Measurements from ENCODE around the gene KLRK1.

The KLRK1 gene

DNA sequence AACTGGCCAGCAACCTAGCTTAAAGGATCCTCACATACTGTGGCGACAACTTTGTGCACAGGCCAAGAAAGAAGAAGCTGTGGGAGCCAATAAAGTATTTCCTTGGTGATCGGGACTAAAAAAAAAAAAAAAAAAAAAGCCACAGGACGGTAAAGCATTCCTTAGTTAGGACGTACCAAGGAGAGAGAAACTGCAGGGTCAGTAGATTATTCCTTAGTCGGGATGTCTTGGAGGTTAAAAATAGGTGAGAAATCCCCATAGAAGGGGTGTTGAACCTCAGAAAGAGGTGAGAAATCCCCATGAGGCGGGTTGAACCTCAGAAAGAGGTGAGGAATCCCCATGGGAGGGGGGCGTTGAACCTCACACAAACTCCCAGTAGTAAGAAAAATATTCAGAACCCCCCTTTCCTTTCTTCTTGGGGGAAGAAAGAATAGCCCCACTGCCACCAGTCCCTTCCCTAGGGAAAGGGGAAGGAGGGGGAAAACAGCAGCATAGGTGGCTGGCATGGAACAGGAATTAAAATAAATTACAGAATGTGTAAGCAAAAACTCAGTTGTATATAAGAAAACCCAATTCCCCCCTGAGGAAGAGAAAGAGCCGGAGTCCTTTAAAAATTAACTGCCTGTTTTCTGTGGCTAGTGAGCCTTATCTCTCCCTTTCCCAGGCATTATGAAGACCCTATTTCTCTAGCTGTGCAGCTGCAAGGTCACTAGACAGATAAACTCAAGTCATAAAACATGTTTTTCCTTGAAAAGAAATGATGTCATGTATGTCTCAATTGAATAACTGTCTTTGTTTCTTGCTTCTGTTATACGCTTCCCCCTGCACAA is 26.8 kb downstream of the KLRK1 start (continued):
- no peak for TF ChIP-seq ZNF571 (tag by site-specific recombination; IDR thresholded peaks at IDR 0.05)
- TF ChIP-seq ZNF174 (tag by site-specific recombination; IDR thresholded peaks at IDR 0.05): no peak
- TF ChIP-seq ZBTB26 (tag by site-specific recombination; optimal IDR thresholded peaks at IDR 0.05): no peak
- no peak for TF ChIP-seq ZNF138 (tag by site-specific recombination; IDR thresholded peaks at IDR 0.05; ENCODE audit: borderline replicate concordance)
- no peak for TF ChIP-seq ZNF664 (tag by site-specific recombination; IDR thresholded peaks at IDR 0.05)
- no peak for TF ChIP-seq ZNF211 (tag by site-specific recombination; IDR thresholded peaks at IDR 0.05; ENCODE audit: low read depth)
- TF ChIP-seq ZNF707 (tag by site-specific recombination; IDR thresholded peaks at IDR 0.05): no peak
- TF ChIP-seq ZNF146 (tag by site-specific recombination; IDR thresholded peaks at IDR 0.05): no peak
- no peak for TF ChIP-seq ZNF529 (tag by site-specific recombination; IDR thresholded peaks at IDR 0.05; ENCODE audit: insufficient replicate concordance)
- TF ChIP-seq GFI1B (tag by site-specific recombination; IDR thresholded peaks at IDR 0.05): no peak
- TF ChIP-seq ZNF48 (tag by site-specific recombination; IDR thresholded peaks at IDR 0.05): no peak
- peak; percentile 87 for TF ChIP-seq PRDM6 (tag by site-specific recombination; IDR thresholded peaks at IDR 0.05)
- no peak for TF ChIP-seq ZNF292 (tag by site-specific recombination; IDR thresholded peaks at IDR 0.05; ENCODE audit: borderline replicate concordance, low read depth)
- TF ChIP-seq ZNF394 (tag by site-specific recombination; IDR thresholded peaks at IDR 0.05; ENCODE audit: borderline replicate concordance): no peak
- 0 out of 2 replicates have a peak, but pooled peaks have one; percentile 30 for TF ChIP-seq HOXD13 (CRISPR knock-in tag; IDR thresholded peaks at IDR 0.05; ENCODE audit: borderline replicate concordance)
- no peak for TF ChIP-seq SALL2 (tag by site-specific recombination; IDR thresholded peaks at IDR 0.05; ENCODE audit: borderline replicate concordance)
- TF ChIP-seq ZNF19 (tag by site-specific recombination; IDR thresholded peaks at IDR 0.05; ENCODE audit: low read depth): no peak
- no peak for TF ChIP-seq SCRT2 (tag by site-specific recombination; IDR thresholded peaks at IDR 0.05)
- no peak for TF ChIP-seq ZNF132 (tag by site-specific recombination; IDR thresholded peaks at IDR 0.05; ENCODE audit: borderline replicate concordance)
- no peak for TF ChIP-seq ZNF610 (tag by site-specific recombination; IDR thresholded peaks at IDR 0.05; ENCODE audit: borderline replicate concordance)
- no peak for TF ChIP-seq YY1 (tag by site-specific recombination; IDR thresholded peaks at IDR 0.05)
- 0 out of 2 replicates have a peak, but pooled peaks have one; percentile 40 for TF ChIP-seq PRDM1 (tag by site-specific recombination; IDR thresholded peaks at IDR 0.05)
- no peak for TF ChIP-seq ZNF239 (tag by site-specific recombination; IDR thresholded peaks at IDR 0.05)
- no peak; the same call in 1 of the 2 replicates for TF ChIP-seq PATZ1 (tag by site-specific recombination; IDR thresholded peaks at IDR 0.05)
- no peak for TF ChIP-seq ZBTB21 (tag by site-specific recombination; IDR thresholded peaks at IDR 0.05)
- no peak for TF ChIP-seq OSR2 (tag by site-specific recombination; IDR thresholded peaks at IDR 0.05)
- no peak for TF ChIP-seq ZNF214 (tag by site-specific recombination; IDR thresholded peaks at IDR 0.05; ENCODE audit: borderline replicate concordance)
- no peak for TF ChIP-seq REPIN1 (tag by site-specific recombination; IDR thresholded peaks at IDR 0.05; ENCODE audit: low read depth)
- TF ChIP-seq ZBTB7A (tag by site-specific recombination; IDR thresholded peaks at IDR 0.05; ENCODE audit: low read depth): no peak
- no peak for TF ChIP-seq ZNF24 (tag by site-specific recombination; IDR thresholded peaks at IDR 0.05)
- no peak for TF ChIP-seq HOXC10 (CRISPR knock-in tag; IDR thresholded peaks at IDR 0.05)
- peak; percentile 65; the same call in 1 of the 2 replicates for TF ChIP-seq ZNF792 (tag by site-specific recombination; IDR thresholded peaks at IDR 0.05)
- TF ChIP-seq ZNF114 (tag by site-specific recombination; IDR thresholded peaks at IDR 0.05): no peak
- TF ChIP-seq, protein P1, sequence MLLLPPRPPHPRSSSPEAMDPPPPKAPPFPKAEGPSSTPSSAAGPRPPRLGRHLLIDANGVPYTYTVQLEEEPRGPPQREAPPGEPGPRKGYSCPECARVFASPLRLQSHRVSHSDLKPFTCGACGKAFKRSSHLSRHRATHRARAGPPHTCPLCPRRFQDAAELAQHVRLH (tag by site-specific recombination; IDR thresholded peaks at IDR 0.05): no peak
- TF ChIP-seq ZNF274 (IDR thresholded peaks at IDR 0.05; ENCODE audit: low read length): no peak
- no peak for TF ChIP-seq ZNF274 (tag by site-specific recombination; IDR thresholded peaks at IDR 0.05; ENCODE audit: borderline replicate concordance)

All from HEK293 (cell line).